SK-N-SH (cell line): ENCODE measurements around the gene NR1I2. TPM values are rescaled to one million over a fixed set of nuclear protein-coding genes. Genes with fewer than 3 reads are reported as not detected.

Experiments used
- CTCF ChIA-PET: fragments of 300-600, 350-600 bp; formaldehyde crosslinking; extraction: SDS; loops from one replicate; lab custom pipeline; 2021; lab: Yijun Ruan, JAX
- POLR2A ChIA-PET: fragments of 350-600 bp; sonication (Branson Sonifier 250); formaldehyde crosslinking; extraction: SDS; loops from one replicate; lab custom pipeline; 2020; ENCODE audit warnings: antibody characterized with exemption, inconsistent platforms; lab: Yijun Ruan, JAX
- DNase-seq: peaks from one replicate; pipeline ENCODE4 v3.0.0; 2012
- H2AFZ ChIP-seq: fragments of 200-600 bp; sonication (generic); 2 replicates; pipeline ENCODE4 v1.8.1; 2016; ENCODE audit warnings: antibody characterized with exemption, mild to moderate bottlenecking, low read depth
- H3F3A ChIP-seq: fragments of 200-600 bp; sonication (generic); replicated peaks from 2 replicates; pipeline ENCODE3; 2016; ENCODE audit warnings: antibody characterized with exemption, mild to moderate bottlenecking; ENCODE audit not compliant: insufficient read depth
- H3K27ac ChIP-seq, 2 experiments: fragments of 200-500 bp in 1 of 2; fragments of 200-600 bp in 1 of 2; sonication (Bioruptor generic) in 1 of 2; sonication (generic), shearing (Covaris generic) in 1 of 2; 2 replicates each; pipeline versions ENCODE4 v1.5.1 to v1.6.1; 2014 to 2016; ENCODE audit warnings: low read depth in 2 of 2, inconsistent platforms in 1 of 2, low read length in 1 of 2, mild to moderate bottlenecking in 1 of 2, mixed read lengths in 1 of 2
- H3K27me3 ChIP-seq: fragments of 200-600 bp; sonication (generic), shearing (Covaris generic); 2 replicates; pipeline ENCODE4 v1.6.1; 2016; ENCODE audit warnings: mixed run types; ENCODE audit not compliant: insufficient read depth
- H3K36me3 ChIP-seq, 2 experiments: fragments of 200-500 bp in 1 of 2; fragments of 200-600 bp in 1 of 2; sonication (Bioruptor generic) in 1 of 2; sonication (generic) in 1 of 2; replicated peaks in 1 of 2; 2 replicates each; pipeline versions ENCODE3 to v1.5.1; 2014 to 2016; ENCODE audit warnings: low read length in 1 of 2, mild to moderate bottlenecking in 1 of 2; ENCODE audit not compliant: insufficient read depth in 2 of 2, control insufficient read depth in 1 of 2
- H3K4me1 ChIP-seq, 2 experiments: fragments of 200-500 bp in 1 of 2; fragments of 200-600 bp in 1 of 2; sonication (Bioruptor generic) in 1 of 2; sonication (generic), shearing (Covaris generic) in 1 of 2; 2 replicates each; pipeline versions ENCODE4 v1.5.1 to v1.6.1; 2014 to 2016; ENCODE audit warnings: low read depth in 1 of 2, low read length in 1 of 2, mixed run types in 1 of 2; ENCODE audit not compliant: insufficient read depth in 2 of 2, control insufficient read depth in 1 of 2
- H3K4me2 ChIP-seq: fragments of 200-600 bp; sonication (generic), shearing (Covaris generic); 2 replicates; pipeline ENCODE4 v1.6.1; 2017; ENCODE audit warnings: mixed run types
- H3K4me3 ChIP-seq, 2 experiments: fragments of 200-500 bp in 1 of 2; fragments of 200-600 bp in 1 of 2; sonication (Bioruptor generic) in 1 of 2; sonication (generic), shearing (Covaris generic) in 1 of 2; 2 replicates each; pipeline versions ENCODE4 v1.5.1 to v1.8.1; 2014 to 2016; ENCODE audit warnings: low read depth in 2 of 2, inconsistent platforms in 1 of 2, low read length in 1 of 2, mild to moderate bottlenecking in 1 of 2, mixed read lengths in 1 of 2, moderate library complexity in 1 of 2
- H3K79me2 ChIP-seq: fragments of 200-600 bp; sonication (generic); 2 replicates; pipeline ENCODE4 v1.8.1; 2017; ENCODE audit warnings: mild to moderate bottlenecking; ENCODE audit not compliant: insufficient read depth
- H3K9ac ChIP-seq: fragments of 200-600 bp; sonication (generic); 2 replicates; pipeline ENCODE4 v1.6.1; 2017; ENCODE audit warnings: mixed run types
- H3K9me2 ChIP-seq: fragments of 200-600 bp; sonication (generic); 2 replicates; pipeline ENCODE4 v1.6.1; 2017; ENCODE audit warnings: mixed run types
- H3K9me3 ChIP-seq: fragments of 200-600 bp; sonication (generic); 2 replicates; pipeline ENCODE4 v1.6.1; 2017; ENCODE audit warnings: mixed run types, mild to moderate bottlenecking, moderate library complexity
- H4K20me1 ChIP-seq: fragments of 200-600 bp; sonication (generic); 2 replicates; pipeline ENCODE4 v1.6.1; 2017; ENCODE audit warnings: mild to moderate bottlenecking, mixed run types; ENCODE audit not compliant: insufficient read depth
- CHD2 ChIP-seq: fragments of 150-350 bp; IDR thresholded peaks from 2 replicates; pipeline ENCODE4 v1.6.1; 2018; ENCODE audit warnings: low read length; ENCODE audit not compliant: partially characterized antibody
- ELF1 ChIP-seq: IDR thresholded peaks from 2 replicates; pipeline ENCODE4 v1.4.0; 2012
- FOSL2 ChIP-seq: IDR thresholded peaks from 2 replicates; pipeline ENCODE4 v1.4.0; 2012; ENCODE audit warnings: low read depth, mild to moderate bottlenecking, moderate library complexity, borderline replicate concordance
- GABPA ChIP-seq: IDR thresholded peaks from 2 replicates; pipeline ENCODE4 v1.4.0; 2012; ENCODE audit warnings: low read depth, mild to moderate bottlenecking
- MEF2A ChIP-seq: IDR thresholded peaks from 2 replicates; pipeline ENCODE4 v1.4.0; 2012; ENCODE audit warnings: low read depth, borderline replicate concordance
- NFIC ChIP-seq: IDR thresholded peaks from 2 replicates; pipeline ENCODE4 v1.4.0; 2012; ENCODE audit warnings: borderline replicate concordance
- NRF1 ChIP-seq: IDR thresholded peaks from 2 replicates; pipeline ENCODE4 v1.6.1; 2012; ENCODE audit warnings: low read depth, mild to moderate bottlenecking, low read length
- RAD21 ChIP-seq: IDR thresholded peaks from 2 replicates; pipeline ENCODE4 v1.6.1; 2012; ENCODE audit warnings: mild to moderate bottlenecking, low read length
- RCOR1 ChIP-seq: fragments of 150-350 bp; IDR thresholded peaks from 2 replicates; pipeline ENCODE4 v1.6.1; 2017; ENCODE audit warnings: antibody characterized with exemption, low read length
- SIN3A ChIP-seq: IDR thresholded peaks from 2 replicates; pipeline ENCODE4 v1.6.1; 2012; ENCODE audit warnings: low read depth, mild to moderate bottlenecking, low read length, moderate library complexity, borderline replicate concordance
- TAF1 ChIP-seq: IDR thresholded peaks from 2 replicates; pipeline ENCODE4 v1.6.1; 2012; ENCODE audit warnings: low read depth, mild to moderate bottlenecking, low read length, moderate library complexity, borderline replicate concordance
- TCF12 ChIP-seq: IDR thresholded peaks from 2 replicates; pipeline ENCODE4 v1.4.0; 2012
- WGBS: methylation state at CpG from one replicate; pipeline ENCODE4 v1.1.6; 2017; ENCODE audit warnings: low lambda C conversion rate; 5-methylcytosine and 5-hydroxymethylcytosine counted together
- polyA plus RNA-seq, 3 experiments: library from polyadenylated mRNA; depleted of rRNA; stranded (reverse); fragments of >200 nt; gene quantifications; 2 replicates each; pipeline ENCODE4 v1.2.3, GENCODE V29; 2012
- TF ChIP-seq, protein P1 (sequence below): IDR thresholded peaks from 2 replicates; pipeline ENCODE4 v1.4.0; 2012; ENCODE audit warnings: low read depth, borderline replicate concordance
- TF ChIP-seq, protein P2 (sequence below): fragments of 150-350 bp; IDR thresholded peaks from 2 replicates; pipeline ENCODE4 v1.6.1; 2017; ENCODE audit warnings: antibody characterized with exemption, low read length, low read depth, borderline replicate concordance
- TF ChIP-seq, protein P3 (sequence below): IDR thresholded peaks from 2 replicates; pipeline ENCODE4; 2012

Gene NR1I2
- polyA plus RNA-seq, 1 of the 3 experiments (the other 2 are of a cell fraction): 0.03 TPM

DNA sequence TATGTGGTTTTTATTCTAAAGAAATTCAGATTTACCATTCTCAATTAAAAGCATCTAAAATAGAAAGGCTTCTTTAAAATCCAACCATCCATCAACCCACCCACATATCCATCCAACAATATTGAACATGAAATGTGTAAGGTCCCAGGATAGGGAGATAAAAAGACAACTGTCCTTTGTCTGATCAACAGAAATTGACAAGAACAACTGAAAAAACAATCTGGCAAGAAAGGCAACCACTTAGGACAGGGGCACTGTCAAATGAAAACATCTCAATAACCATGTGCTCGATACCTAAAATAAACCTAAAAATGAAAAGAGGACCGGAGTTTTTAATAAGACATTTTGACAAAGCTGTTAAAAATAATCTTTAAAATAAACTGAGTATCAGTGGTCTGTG, 67.2 kb downstream of the NR1I2 start:
- ChIA-PET CTCF (no interaction called here), POLR2A (no interaction called here)
- Histone ChIP-seq H3K4me3 (no peak overlapping the region), H3K9me3 (no peaks in the 10 kb centered on the region), H3K4me2 (no peak overlapping the region), H3F3A (peaks cover 3% of the 10 kb centered on the region), H3K79me2 (peaks cover 33% of the 10 kb centered on the region), H3K27ac (no peak overlapping the region), H3K9me2 (no peaks in the 10 kb centered on the region), H3K4me1 (no peaks in the 10 kb centered on the region), H2AFZ (no peak overlapping the region), H3K9ac (no peak overlapping the region), H3K27me3 (no peaks in the 10 kb centered on the region)
- DNase-seq: no peak
- WGBS: 96% methylated on average over 2 of the region's 2 CpGs
- TF ChIP-seq FOSL2 (no peak), TAF1 (no peak), CHD2 (no peak), NRF1 (no peak), MEF2A (no peak), NFIC (no peak), TCF12 (no peak), RCOR1 (no peak), ELF1 (no peak)
- TF ChIP-seq, protein P1, sequence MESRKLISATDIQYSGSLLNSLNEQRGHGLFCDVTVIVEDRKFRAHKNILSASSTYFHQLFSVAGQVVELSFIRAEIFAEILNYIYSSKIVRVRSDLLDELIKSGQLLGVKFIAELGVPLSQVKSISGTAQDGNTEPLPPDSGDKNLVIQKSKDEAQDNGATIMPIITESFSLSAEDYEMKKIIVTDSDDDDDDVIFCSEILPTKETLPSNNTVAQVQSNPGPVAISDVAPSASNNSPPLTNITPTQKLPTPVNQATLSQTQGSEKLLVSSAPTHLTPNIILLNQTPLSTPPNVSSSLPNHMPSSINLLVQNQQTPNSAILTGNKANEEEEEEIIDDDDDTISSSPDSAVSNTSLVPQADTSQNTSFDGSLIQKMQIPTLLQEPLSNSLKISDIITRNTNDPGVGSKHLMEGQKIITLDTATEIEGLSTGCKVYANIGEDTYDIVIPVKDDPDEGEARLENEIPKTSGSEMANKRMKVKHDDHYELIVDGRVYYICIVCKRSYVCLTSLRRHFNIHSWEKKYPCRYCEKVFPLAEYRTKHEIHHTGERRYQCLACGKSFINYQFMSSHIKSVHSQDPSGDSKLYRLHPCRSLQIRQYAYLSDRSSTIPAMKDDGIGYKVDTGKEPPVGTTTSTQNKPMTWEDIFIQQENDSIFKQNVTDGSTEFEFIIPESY: no peak
- TF ChIP-seq, protein P2, sequence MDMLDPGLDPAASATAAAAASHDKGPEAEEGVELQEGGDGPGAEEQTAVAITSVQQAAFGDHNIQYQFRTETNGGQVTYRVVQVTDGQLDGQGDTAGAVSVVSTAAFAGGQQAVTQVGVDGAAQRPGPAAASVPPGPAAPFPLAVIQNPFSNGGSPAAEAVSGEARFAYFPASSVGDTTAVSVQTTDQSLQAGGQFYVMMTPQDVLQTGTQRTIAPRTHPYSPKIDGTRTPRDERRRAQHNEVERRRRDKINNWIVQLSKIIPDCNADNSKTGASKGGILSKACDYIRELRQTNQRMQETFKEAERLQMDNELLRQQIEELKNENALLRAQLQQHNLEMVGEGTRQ: no peak
- TF ChIP-seq, protein P3, sequence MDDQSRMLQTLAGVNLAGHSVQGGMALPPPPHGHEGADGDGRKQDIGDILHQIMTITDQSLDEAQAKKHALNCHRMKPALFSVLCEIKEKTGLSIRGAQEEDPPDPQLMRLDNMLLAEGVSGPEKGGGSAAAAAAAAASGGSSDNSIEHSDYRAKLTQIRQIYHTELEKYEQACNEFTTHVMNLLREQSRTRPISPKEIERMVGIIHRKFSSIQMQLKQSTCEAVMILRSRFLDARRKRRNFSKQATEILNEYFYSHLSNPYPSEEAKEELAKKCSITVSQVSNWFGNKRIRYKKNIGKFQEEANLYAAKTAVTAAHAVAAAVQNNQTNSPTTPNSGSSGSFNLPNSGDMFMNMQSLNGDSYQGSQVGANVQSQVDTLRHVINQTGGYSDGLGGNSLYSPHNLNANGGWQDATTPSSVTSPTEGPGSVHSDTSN: no peak
- TF ChIP-seq, all 33 proteins: peak for 0
- Histone ChIP-seq H3K36me3 (peaks cover 6 to 11% of the 10 kb centered on the region in 2 experiments), H4K20me1 (no peaks in the 10 kb centered on the region)

DNA sequence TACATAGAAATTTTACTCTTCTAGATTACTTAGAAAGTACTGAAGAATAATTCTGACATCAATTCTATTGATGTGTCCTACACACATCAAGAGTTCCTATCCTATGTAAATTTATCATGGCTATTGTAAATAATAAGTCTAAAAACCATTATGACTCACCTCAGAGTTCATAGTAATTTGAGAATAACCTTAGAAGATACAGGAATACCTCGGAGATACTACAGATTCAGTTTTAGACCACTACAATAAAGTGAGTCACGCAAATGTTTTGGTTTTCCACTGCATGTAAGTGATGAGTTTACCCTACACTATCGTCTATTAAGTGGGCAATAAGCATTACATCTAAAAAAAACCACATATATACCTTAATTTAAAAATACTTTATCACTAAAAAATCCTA, 74.8 kb downstream of the NR1I2 start:
- no peak overlapping the region for H2AFZ ChIP-seq
- ChIA-PET POLR2A (no interaction called here), CTCF (no interaction called here)
- H4K20me1 ChIP-seq: no peaks in the 10 kb centered on the region
- WGBS: 96% methylated on average over 3 of the region's 3 CpGs
- no peaks in the 10 kb centered on the region; the same call in 1 of the 2 replicates for H3K9me3 ChIP-seq
- no peak overlapping the region for H3K27ac ChIP-seq
- H3K4me1 ChIP-seq: no peaks in the 10 kb centered on the region
- H3K9ac ChIP-seq: no peak overlapping the region
- DNase-seq: no peak
- TF ChIP-seq RAD21 (no peak), GABPA (no peak), ELF1 (no peak), SIN3A (no peak)
- no peaks in the 10 kb centered on the region for H3K9me2 ChIP-seq
- no peak overlapping the region for H3K4me3 ChIP-seq
- no peak overlapping the region for H3K4me2 ChIP-seq
- H3K36me3 ChIP-seq: peaks cover 30 to 53% of the 10 kb centered on the region in 2 experiments
- peaks cover 6% of the 10 kb centered on the region for H3F3A ChIP-seq
- H3K79me2 ChIP-seq: peaks cover 3% of the 10 kb centered on the region; the same call in 1 of the 2 replicates
- H3K27me3 ChIP-seq: no peaks in the 10 kb centered on the region
